Calu3 (cell line): ENCODE data around the gene CDYL. TPM values are rescaled to one million over a fixed set of nuclear protein-coding genes. Genes with fewer than 3 reads are reported as not detected.

ENCODE experiments used
- BruUV-seq: library from RNA; stranded (reverse); fragments of 400-500 nt; replicated peaks from 2 replicates; lab custom pipeline; 2021; lab: Mats Ljungman, UMichigan
- CTCF ChIA-PET: fragments of 300-600 bp; sonication (Branson Sonifier 250); formaldehyde crosslinking; loops from one replicate; lab custom pipeline; 2022; ENCODE audit warnings: antibody characterized with exemption; lab: Charles Lee
- DNase-seq: peaks from one replicate; pipeline ENCODE4 v3.0.0; 2022
- H3K27ac Mint-ChIP-seq: one replicate; pipeline ENCODE4 v1.8.0; 2022; ENCODE audit warnings: mixed read lengths; ENCODE audit not compliant: unreplicated experiment
- H3K27me3 Mint-ChIP-seq: one replicate; pipeline ENCODE4 v1.8.0; 2022; ENCODE audit warnings: mixed read lengths; ENCODE audit not compliant: unreplicated experiment
- H3K36me3 Mint-ChIP-seq: one replicate; pipeline ENCODE4 v1.8.0; 2022; ENCODE audit warnings: mild to moderate bottlenecking, moderate library complexity, mixed read lengths; ENCODE audit not compliant: insufficient read depth, unreplicated experiment
- H3K4me1 Mint-ChIP-seq: one replicate; pipeline ENCODE4 v1.8.0; 2022; ENCODE audit warnings: mild to moderate bottlenecking, low read depth, mixed read lengths; ENCODE audit not compliant: unreplicated experiment
- H3K4me3 Mint-ChIP-seq: one replicate; pipeline ENCODE4 v1.8.0; 2022; ENCODE audit warnings: mild to moderate bottlenecking, low read depth, moderate library complexity, mixed read lengths; ENCODE audit not compliant: unreplicated experiment
- H3K9me3 Mint-ChIP-seq: one replicate; pipeline ENCODE4 v1.8.0; 2022; ENCODE audit warnings: low read depth, mixed read lengths; ENCODE audit not compliant: unreplicated experiment
- CTCF ChIP-seq: fragments of 200-600 bp; IDR thresholded peaks from one replicate; pipeline ENCODE4 v1.8.0; 2022; ENCODE audit warnings: antibody characterized with exemption; ENCODE audit not compliant: unreplicated experiment
- intact Hi-C: fragments of 100-400 bp; cut with micrococcal nuclease; formaldehyde crosslinking; loops from one replicate; pipeline ENCODE4 v1.10.0; 2022; ENCODE audit not compliant: unreplicated experiment
- total RNA-seq: library from RNA; stranded (reverse); gene quantifications from 2 replicates; pipeline ENCODE4 v1.2.3, GENCODE V29; 2022

CDYL gene
- total RNA-seq, 1 experiment from 2014 or later = 48.9 TPM

- no peak for TF ChIP-seq CTCF
- no peaks in the 10 kb centered on the region for H3K27me3 Mint-ChIP-seq
Measured at GRCh38 chr6:4852938-4853337, 76.7 kb downstream of the CDYL start.

GRCh38 chr6:4853349-4853748 lies 77.1 kb downstream of the CDYL start:
- peaks cover 31% of the 10 kb centered on the region for H3K4me1 Mint-ChIP-seq
- H3K4me3 Mint-ChIP-seq = no peak overlapping the region
- no peak for DNase-seq
- H3K36me3 Mint-ChIP-seq = no peaks in the 10 kb centered on the region
- no peak for TF ChIP-seq CTCF
- intact Hi-C loops = no loop called here
- BruUV-seq = no TSS peak
- peaks cover 3% of the 10 kb centered on the region for H3K9me3 Mint-ChIP-seq
- no peak overlapping the region for H3K27ac Mint-ChIP-seq
- no peaks in the 10 kb centered on the region for H3K27me3 Mint-ChIP-seq
- CTCF ChIA-PET = no interaction called here

More at GRCh38 chr6:4852938-4853337, 76.7 kb downstream of the CDYL start:
- Mint-ChIP-seq H3K36me3 (no peaks in the 10 kb centered on the region), H3K27ac (no peak overlapping the region), H3K4me1 (peaks cover 33% of the 10 kb centered on the region), H3K9me3 (peaks cover 3% of the 10 kb centered on the region), H3K4me3 (no peak overlapping the region)
- BruUV-seq = no TSS peak
- CTCF ChIA-PET = no interaction called here
- intact Hi-C loops = no loop called here
- DNase-seq = no peak

- Mint-ChIP-seq H3K4me1 (peaks cover 25% of the 10 kb centered on the region), H3K27ac (no peak overlapping the region), H3K9me3 (peaks cover 3% of the 10 kb centered on the region), H3K4me3 (no peak overlapping the region), H3K36me3 (no peaks in the 10 kb centered on the region), H3K27me3 (no peaks in the 10 kb centered on the region)
- DNase-seq = no peak
- BruUV-seq = no TSS peak
- CTCF ChIA-PET = no interaction called here
- no peak for TF ChIP-seq CTCF
- intact Hi-C loops = no loop called here
Measured at GRCh38 chr6:4853782-4854511, 77.7 kb downstream of the CDYL start.

GRCh38 chr6:4856785-4857184 lies 80.6 kb downstream of the CDYL start:
- Mint-ChIP-seq H3K36me3 (no peaks in the 10 kb centered on the region), H3K9me3 (peaks cover 3% of the 10 kb centered on the region), H3K4me3 (no peak overlapping the region), H3K4me1 (peaks cover 20% of the 10 kb centered on the region), H3K27ac (no peak overlapping the region), H3K27me3 (no peaks in the 10 kb centered on the region)
- DNase-seq = no peak
- CTCF ChIA-PET = no interaction called here
- intact Hi-C loops = no loop called here
- BruUV-seq = no TSS peak
- no peak for TF ChIP-seq CTCF
